ENCODE data around the gene HACD3. TPM values are rescaled to one million over a fixed set of nuclear protein-coding genes. Genes with fewer than 3 reads are reported as not detected.

HACD3 gene
- total RNA-seq, 1 donor from 2014 or later = 113 TPM

GRCh38 chr15:65583701-65584100 is 53.4 kb downstream of the HACD3 start:
- Mint-ChIP-seq H3K9me3 (no peaks in the 10 kb centered on the region), H3K36me3 (peaks cover 33% of the 10 kb centered on the region), H3K4me3 (no peak overlapping the region), H3K27me3 (ENCODE audit: low read depth) (no peaks in the 10 kb centered on the region), H3K27ac (peak overlapping the region; percentile 69), H3K4me1 (peaks cover 5% of the 10 kb centered on the region)
- DNase-seq (ENCODE audit: low spot score in 2 of 2, unreplicated experiment in 2 of 2) = no peak
- TF ChIP-seq CTCF (IDR thresholded peaks at IDR 0.05; ENCODE audit: unreplicated experiment) = no peak

GRCh38 chr15:65584241-65584640 is 54.0 kb downstream of the HACD3 start:
- Mint-ChIP-seq H3K36me3 (peaks cover 33% of the 10 kb centered on the region), H3K27me3 (ENCODE audit: low read depth) (no peaks in the 10 kb centered on the region), H3K27ac (peak overlapping the region; percentile 25), H3K4me3 (no peak overlapping the region), H3K9me3 (no peaks in the 10 kb centered on the region), H3K4me1 (peaks cover 5% of the 10 kb centered on the region)
- DNase-seq (ENCODE audit: low spot score in 2 of 2, unreplicated experiment in 2 of 2) = no peak
- no peak for TF ChIP-seq CTCF (IDR thresholded peaks at IDR 0.05; ENCODE audit: unreplicated experiment)

GRCh38 chr15:65587094-65587493 is 56.8 kb downstream of the HACD3 start:
- Mint-ChIP-seq H3K4me1 (peaks cover 2% of the 10 kb centered on the region), H3K27ac (no peak overlapping the region), H3K27me3 (ENCODE audit: low read depth) (no peaks in the 10 kb centered on the region), H3K4me3 (no peak overlapping the region), H3K9me3 (no peaks in the 10 kb centered on the region), H3K36me3 (peaks cover 41% of the 10 kb centered on the region)
- no peak for TF ChIP-seq CTCF (IDR thresholded peaks at IDR 0.05; ENCODE audit: unreplicated experiment)
- no peak for DNase-seq (ENCODE audit: low spot score in 2 of 2, unreplicated experiment in 2 of 2)

GRCh38 chr15:65595960-65596359 is 65.7 kb downstream of the HACD3 start:
- H3K4me1 Mint-ChIP-seq = no peaks in the 10 kb centered on the region
- no peak overlapping the region for H3K27ac Mint-ChIP-seq
- no peak for TF ChIP-seq CTCF (IDR thresholded peaks at IDR 0.05; ENCODE audit: unreplicated experiment)
- H3K4me3 Mint-ChIP-seq = no peak overlapping the region
- H3K36me3 Mint-ChIP-seq = peaks cover 28% of the 10 kb centered on the region
- H3K9me3 Mint-ChIP-seq = no peaks in the 10 kb centered on the region
- H3K27me3 Mint-ChIP-seq (ENCODE audit: low read depth) = no peaks in the 10 kb centered on the region
- DNase-seq (ENCODE audit: low spot score in 2 of 2, unreplicated experiment in 2 of 2) = no peak

- H3K9me3 Mint-ChIP-seq = no peaks in the 10 kb centered on the region
- H3K4me1 Mint-ChIP-seq = no peaks in the 10 kb centered on the region
- no peak for TF ChIP-seq CTCF (IDR thresholded peaks at IDR 0.05; ENCODE audit: unreplicated experiment)
- H3K4me3 Mint-ChIP-seq = no peak overlapping the region
- H3K27me3 Mint-ChIP-seq (ENCODE audit: low read depth) = no peaks in the 10 kb centered on the region
- DNase-seq (ENCODE audit: low spot score in 2 of 2, unreplicated experiment in 2 of 2) = no peak
- peaks cover 22% of the 10 kb centered on the region for H3K36me3 Mint-ChIP-seq
- peak overlapping the region; percentile 24 for H3K27ac Mint-ChIP-seq
These were observed 68.2 kb downstream of the HACD3 start for GRCh38 chr15:65598468-65598867.

- no peak overlapping the region for H3K4me3 Mint-ChIP-seq
- peaks cover 19% of the 10 kb centered on the region for H3K36me3 Mint-ChIP-seq
- H3K9me3 Mint-ChIP-seq = no peaks in the 10 kb centered on the region
- no peak for TF ChIP-seq CTCF (IDR thresholded peaks at IDR 0.05; ENCODE audit: unreplicated experiment)
- no peak for DNase-seq (ENCODE audit: low spot score in 2 of 2, unreplicated experiment in 2 of 2)
- H3K27me3 Mint-ChIP-seq (ENCODE audit: low read depth) = no peaks in the 10 kb centered on the region
- no peak overlapping the region for H3K27ac Mint-ChIP-seq
- no peaks in the 10 kb centered on the region for H3K4me1 Mint-ChIP-seq
These were observed 69.4 kb downstream of the HACD3 start for GRCh38 chr15:65599677-65600076.
